OCI-LY1 (cell line): Measurements from ENCODE around the gene NAA11.

ENCODE experiments used
- CTCF ChIP-seq: fragments of 200-600 bp; sonication (generic), shearing (Covaris generic); IDR thresholded peaks from 2 replicates; pipeline ENCODE4 v1.5.1; 2017; ENCODE audit warnings: mild to moderate bottlenecking, antibody characterized with exemption, low read length, moderate library complexity, mixed read lengths
- EZH2 ChIP-seq: fragments of 200-600 bp; sonication (generic), shearing (Covaris generic); IDR thresholded peaks from 2 replicates; pipeline ENCODE4 v1.8.0; 2017; ENCODE audit warnings: borderline replicate concordance, mixed run types, mild to moderate bottlenecking, antibody characterized with exemption, low read length, moderate library complexity, mixed read lengths

- no peak for TF ChIP-seq EZH2
- TF ChIP-seq CTCF, result no peak
These were observed 44.1 kb downstream of the NAA11 start for GRCh38 chr4:79281566-79282359.
